ENCODE results near the gene NEURL1B.

The NEURL1B gene

DNA sequence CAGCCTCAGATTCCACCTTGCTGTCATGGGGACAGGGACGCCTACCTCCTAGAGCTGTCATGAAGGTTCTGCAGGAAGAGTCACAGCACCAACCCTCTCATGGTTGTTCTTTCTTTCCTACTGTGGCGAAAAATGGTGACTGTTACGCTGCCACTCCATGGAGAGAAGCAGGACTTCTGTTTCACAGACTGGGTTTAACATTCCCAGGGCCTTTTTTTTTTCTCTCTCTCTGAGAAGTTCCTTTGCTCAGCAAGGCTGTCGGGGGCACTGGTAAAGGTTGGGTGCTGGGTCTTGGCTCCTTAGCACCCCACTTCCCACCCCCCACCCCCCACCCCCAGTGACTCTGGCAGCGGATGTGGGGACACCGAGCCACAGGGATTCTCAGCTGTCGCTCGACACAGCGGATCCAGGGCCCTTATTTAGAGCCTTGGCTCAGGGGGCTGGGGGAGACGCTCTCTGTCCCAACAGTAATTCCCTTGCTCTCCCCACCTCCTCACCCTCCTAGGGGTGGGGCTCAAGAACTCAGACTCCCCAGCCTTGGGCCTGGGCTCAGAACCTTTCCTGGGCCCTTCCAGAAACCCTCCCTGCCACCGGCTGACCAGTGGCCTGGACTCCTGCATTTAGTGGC lies 95.6 kb downstream of the NEURL1B start:
- DNase-seq, result no peak

DNA sequence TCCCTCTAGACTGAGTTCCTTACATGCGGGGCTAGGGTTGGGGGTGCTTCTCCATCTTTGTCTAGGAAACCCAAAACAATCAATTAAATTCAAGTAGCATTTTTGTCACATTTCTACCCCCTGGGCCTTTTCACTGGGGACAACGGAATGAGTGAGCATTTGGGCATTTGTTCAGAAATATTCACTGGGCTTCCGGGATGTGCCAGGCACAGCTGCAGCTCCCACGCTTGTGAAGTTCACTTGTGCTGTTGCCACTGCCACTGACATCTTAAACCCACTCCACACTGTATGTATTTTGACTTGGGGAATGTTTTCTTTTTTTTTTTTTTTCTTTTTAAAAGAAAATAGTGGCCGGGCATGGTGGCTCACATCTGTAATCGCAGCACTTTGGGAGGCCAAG lies 98.3 kb downstream of the NEURL1B start:
- DNase-seq, result no peak

DNA sequence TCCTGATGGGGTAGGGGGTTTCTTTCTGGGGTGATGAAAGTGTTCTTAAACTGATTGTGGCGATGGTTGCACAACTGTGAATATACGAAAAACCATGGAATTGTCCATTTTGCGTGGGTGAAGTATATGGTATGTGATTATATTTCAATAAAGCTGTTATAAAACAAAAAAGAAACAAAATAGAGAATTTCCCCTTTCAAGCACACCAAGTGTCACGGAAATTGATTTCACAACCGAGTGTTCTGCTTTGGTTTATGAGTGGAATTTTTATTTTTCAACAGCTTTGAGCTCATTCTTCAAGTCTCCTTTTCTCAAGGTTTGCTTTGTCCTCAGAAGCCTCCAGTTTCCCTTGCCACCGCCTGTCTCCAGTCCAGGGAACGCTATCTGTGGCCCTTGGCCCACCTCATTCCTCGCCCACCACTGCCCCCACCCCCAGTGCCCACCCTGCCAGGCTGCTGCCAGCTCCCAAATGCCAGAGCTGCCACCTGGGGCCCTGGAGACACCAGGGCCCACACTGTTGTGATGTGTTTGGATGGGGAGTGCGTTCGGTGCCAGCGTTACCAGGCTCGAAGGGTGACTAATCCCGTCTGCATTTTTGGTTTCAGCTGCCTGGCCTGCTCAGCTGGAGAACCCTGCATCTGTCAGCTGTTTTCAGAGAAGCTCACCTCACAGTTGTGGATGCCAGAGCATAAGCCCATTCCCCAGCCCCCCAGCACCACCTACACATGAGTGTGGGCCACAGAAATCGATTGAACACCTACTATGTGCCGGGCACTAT lies 99.6 kb downstream of the NEURL1B start:
- DNase-seq, result no peak

Data from hippocampal formation (tissue), 2 donors.